ENCODE measurements around the gene TMEM120A.

DNA sequence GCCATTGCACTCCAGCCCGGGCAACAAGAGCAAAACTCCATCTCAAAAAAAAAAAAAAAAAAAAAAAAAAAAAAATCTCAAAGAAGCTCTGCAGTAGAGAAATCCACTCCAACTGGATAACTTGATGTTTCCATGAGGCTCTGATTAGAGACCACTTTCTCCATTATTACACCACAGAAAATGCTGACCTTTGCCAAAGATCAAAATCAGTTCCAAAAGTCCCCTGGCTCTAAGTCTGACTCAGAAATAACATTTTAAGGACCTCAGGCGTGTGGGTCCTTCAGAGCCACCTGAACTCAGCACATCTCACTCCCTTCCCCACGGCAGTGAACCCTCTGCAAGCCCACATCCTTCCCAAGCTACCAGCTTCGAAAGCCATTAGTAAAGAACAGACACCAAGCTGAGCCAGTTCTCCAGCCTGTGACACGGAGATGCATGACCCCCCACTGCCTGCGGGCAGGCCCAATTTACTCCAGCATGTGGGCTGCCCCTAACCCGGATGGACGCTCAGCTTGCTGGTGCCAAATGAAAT is 13.8 kb upstream of the TMEM120A start:
- no peak for TF ChIP-seq POLR2A (IDR thresholded peaks at IDR 0.05)
- TF ChIP-seq, protein P1, sequence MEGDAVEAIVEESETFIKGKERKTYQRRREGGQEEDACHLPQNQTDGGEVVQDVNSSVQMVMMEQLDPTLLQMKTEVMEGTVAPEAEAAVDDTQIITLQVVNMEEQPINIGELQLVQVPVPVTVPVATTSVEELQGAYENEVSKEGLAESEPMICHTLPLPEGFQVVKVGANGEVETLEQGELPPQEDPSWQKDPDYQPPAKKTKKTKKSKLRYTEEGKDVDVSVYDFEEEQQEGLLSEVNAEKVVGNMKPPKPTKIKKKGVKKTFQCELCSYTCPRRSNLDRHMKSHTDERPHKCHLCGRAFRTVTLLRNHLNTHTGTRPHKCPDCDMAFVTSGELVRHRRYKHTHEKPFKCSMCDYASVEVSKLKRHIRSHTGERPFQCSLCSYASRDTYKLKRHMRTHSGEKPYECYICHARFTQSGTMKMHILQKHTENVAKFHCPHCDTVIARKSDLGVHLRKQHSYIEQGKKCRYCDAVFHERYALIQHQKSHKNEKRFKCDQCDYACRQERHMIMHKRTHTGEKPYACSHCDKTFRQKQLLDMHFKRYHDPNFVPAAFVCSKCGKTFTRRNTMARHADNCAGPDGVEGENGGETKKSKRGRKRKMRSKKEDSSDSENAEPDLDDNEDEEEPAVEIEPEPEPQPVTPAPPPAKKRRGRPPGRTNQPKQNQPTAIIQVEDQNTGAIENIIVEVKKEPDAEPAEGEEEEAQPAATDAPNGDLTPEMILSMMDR (IDR thresholded peaks at IDR 0.05), result no peak
